ENCODE data around the gene AKR1E2.
"Not testable (repeated sequence)": the region's sequence is repeated elsewhere in the genome, so short reads cannot be mapped to it uniquely, and the experiment has no call there.

Gene AKR1E2

DNA sequence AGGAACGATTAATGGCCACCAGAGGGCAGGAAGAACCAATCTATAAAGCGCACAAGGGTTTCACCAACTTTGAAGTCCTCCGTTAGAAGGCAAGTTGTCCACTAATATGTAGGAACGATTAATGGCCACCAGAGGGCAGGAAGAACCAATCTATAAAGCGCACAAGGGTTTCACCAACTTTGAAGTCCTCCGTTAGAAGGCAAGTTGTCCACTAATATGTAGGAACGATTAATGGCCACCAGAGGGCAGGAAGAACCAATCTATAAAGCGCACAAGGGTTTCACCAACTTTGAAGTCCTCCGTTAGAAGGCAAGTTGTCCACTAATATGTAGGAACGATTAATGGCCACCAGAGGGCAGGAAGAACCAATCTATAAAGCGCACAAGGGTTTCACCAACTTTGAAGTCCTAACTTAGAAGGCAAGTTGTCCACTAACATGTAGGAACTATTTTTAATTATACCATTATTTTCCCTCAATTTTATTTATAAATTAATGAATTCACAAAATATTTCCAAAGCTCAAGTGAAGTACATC is 10.3 kb upstream of the AKR1E2 start:
- not testable (repeated sequence) for DNase-seq

DNA sequence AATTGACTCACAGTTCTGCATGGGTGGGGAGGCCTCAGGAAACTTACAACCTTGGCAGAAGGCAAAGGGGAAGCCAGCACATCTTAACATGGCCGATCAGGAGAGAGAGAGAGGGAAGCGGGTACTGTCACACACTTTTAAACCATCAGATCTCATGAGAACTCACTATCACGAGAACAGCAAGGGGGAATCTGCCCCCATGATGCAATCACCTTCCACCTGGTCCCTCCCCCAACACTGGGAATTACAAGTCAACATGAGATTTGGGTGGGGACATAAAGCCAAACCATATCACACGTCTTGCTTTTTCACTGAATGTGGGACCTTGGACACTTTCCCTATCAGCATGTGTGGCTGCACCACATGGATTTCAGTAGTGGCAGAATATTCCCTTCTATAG is 9.0 kb upstream of the AKR1E2 start:
- DNase-seq, result no peak

DNA sequence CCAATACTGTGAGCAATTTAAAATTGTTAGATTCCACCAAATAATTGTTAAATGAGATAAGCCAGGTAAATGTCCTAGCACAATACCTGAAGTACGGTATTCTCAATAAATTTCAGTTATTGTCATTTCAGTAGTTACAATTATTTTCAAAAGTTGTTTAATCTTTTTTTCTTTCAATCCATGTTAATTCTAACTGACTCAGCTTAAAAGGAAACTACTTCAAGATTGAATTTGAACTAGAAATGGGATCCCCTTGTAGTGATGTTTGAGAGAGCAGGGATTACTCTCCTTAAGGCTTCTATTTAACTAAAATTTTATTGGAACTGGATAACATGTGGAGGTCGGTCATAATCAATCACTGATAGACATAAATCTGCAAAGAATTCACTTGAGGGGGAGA is 6.9 kb upstream of the AKR1E2 start:
- no peak for DNase-seq

DNA sequence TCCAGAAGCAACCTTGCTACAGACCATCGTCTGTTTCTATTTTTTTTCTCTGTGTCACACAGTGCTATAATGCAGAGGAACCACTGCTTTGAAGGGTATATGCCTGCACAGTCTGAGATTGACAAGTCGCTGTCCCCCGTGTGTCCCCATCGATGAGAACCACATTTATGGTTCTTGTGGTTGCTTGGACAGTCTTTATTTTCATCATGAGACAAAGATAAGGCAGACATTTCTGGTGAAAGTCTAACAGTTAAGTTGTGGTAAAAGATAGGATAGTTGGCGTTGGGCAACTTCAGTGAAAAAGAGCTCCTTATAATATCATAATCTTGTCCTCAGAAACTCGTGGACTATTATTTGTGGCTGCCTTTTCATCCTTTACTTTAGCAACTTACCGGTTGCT is 6.3 kb upstream of the AKR1E2 start:
- DNase-seq, result no peak

DNA sequence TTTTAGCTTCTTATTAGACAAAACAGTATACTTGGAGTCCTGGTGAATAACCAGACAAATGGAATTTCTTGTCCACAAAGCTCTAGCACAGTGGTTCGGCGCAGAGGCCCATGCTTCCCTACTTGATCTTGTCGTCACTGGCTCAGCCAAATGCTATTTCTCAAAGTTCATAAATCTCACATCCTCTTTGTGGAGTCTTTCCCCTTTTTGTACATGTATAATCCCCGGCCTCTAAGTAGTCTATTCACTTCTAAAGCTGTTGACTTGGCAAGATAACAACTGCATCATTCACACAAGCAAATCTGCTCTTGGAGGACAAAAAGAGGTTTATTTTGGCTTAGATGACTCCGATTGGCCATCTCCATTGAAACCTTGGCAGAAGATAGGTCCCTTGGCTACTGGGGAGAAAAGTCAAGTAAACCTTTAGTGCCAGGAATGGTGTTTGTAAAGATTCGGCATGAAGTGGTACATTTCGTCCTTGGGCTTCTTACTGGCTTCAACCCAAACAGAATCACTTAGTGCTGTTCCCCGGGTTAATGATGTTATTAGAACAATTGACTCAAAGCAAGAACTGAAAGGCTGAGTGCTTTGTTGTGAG is 5.1 kb upstream of the AKR1E2 start:
- no peak for DNase-seq

DNA sequence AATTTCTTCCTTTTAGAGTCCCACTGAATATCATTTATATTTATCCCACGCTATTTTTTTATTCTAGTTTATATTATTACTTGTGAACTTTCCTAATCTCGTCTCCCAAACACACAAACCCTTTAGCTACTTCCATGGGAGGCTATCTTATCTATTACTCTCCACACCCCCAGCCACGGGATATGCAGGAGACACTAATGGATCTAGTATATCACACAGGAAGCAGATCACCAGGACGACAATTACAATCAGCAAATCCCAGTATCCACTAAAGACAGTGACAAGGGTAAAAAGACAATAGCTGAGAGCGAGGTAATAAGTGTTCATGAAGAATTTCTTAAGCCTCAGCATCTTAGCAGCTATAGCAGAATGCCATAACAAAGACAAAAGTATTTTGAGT is 3.8 kb upstream of the AKR1E2 start:
- DNase-seq, result no peak

DNA sequence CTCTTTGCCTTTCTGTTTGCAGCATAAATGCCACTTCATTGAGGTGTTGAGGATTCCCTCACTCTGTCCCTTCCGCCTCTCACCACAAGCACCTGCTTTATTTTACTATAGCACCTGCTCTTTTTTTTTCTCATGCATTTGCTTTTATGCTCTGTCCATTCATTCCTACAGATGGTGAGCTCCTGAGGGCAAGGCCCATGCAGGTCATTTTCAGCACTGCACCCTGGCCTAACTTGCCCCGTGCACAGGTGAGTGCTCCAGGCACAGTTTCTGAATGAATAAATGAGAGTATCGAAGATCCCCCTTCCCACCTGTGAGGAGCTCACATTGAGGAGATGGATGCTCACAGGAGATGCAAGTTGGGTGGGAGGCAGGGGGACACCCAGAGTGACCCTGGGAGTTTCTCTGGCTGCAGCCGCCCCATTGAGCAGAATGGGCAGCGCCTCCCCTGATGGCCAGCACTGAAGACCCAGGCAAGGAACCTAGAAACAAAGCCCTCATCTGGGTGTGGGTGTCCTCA is 1.2 kb upstream of the AKR1E2 start:
- no peak for DNase-seq

DNA sequence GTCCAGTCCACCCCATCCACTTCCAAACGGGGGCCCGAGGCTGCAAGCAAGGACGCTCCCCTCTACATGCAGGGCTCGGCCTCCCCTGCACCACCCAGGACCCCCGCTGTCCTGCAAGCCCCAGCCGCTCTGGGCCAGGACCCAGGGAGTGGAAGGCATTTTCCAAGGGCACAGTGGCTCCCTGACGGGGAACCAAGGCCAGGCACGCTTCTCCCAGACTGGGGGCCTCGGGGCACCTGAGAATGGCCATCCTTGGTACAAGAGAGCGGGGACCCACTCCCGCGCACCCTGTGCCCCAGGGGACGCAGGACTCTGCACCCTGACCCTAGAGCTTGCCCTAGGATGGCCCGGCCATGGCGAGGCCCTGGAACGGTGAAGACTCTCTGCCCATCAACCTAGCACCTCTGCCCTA is 545 bp upstream of the AKR1E2 start:
- no peak for DNase-seq

DNA sequence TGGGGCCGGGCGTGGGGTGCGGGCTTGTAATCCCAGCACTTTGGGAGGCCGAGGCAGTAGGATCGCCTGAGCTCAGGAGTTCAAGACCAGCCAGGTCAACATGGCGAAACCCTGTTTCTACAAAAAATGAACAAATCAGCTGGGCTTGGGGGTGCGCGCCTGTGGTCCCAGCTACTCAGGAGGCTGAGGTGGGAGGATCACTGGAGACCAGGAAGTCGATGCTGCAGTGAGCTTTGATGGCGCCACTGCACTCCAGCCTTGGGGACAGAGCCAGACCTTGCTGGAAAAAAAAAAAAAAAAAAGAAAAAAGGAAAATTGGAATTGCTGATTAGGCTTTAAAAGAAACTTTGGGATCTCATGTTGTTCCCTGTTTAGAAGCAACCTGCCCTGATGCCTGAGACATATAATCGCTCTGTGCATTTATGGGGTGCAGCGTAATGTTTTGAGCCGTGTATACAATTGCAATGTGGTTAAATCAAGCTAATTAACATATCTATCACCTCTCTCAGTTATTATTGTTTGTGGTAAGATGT is 851 bp downstream of the AKR1E2 start:
- DNase-seq, result no peak

DNA sequence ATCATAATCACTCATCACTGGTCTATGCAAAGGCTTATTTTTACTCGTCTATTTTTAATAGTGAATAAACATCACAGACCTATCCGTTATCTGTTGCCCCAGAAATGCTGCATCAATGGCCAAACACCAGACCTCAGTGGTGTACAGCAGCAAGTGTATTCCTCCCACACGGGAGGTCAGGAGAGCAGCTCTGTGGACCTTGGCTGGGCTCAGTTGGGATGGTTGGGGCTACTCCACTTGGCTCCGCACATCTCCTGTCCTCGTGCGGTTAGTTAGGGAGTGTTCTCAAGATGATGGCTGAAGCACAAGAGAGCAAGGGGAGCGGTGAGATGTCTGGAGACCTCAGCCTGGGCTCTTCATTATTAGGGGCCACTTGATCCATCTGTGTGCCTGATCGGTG is 2.0 kb downstream of the AKR1E2 start:
- DNase-seq, result no peak

DNA sequence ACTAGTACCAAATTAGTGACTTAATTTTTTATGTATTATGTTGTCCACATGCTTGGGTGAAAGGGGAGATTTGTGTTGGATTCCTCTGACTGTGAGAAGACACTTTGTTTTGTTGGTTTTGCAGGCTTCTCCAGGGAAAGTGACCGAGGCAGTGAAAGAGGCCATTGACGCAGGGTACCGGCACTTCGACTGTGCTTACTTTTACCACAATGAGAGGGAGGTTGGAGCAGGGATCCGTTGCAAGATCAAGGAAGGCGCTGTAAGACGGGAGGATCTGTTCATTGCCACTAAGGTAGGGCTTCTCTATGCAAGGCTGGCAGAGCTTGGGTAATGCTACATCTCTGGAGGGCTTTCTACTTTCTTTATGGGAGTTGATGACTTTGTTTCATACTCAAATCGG is 4.5 kb downstream of the AKR1E2 start:
- DNase-seq, result no peak

DNA sequence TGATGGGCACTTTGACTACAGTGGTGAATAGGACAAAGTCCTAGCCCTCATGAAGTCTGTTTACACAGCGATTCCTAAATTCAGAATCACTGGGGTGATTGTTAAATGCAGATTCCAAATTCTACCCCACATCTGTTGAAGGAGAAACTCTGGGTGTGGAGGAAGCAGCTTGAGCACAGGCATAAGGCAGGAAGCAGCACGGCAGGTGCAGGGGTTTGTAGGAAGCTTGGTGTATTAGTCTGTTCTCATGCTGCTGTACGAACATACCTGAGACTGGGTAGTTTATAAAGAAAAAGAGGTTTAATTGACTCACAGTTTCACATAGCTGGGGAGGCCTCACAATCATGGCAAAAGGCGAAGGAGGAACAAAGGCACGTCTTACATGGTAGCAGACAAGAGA is 5.1 kb downstream of the AKR1E2 start:
- no peak for DNase-seq

DNA sequence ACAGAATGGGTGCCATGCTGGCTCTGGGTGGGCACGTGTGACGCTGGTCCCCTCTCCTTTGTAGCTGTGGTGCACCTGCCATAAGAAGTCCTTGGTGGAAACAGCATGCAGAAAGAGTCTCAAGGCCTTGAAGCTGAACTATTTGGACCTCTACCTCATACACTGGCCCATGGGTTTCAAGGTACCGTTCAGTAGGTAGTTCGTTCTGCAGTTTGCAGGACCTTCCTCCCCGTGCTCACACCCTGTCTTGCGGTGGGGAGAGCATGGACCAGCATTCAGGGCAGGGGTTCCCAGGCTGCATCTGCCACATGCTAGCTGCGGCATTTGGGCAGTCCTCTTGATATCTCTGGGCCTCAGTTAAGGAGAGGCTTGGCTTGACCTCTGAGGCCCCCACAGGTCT is 7.3 kb downstream of the AKR1E2 start:
- no peak for DNase-seq

DNA sequence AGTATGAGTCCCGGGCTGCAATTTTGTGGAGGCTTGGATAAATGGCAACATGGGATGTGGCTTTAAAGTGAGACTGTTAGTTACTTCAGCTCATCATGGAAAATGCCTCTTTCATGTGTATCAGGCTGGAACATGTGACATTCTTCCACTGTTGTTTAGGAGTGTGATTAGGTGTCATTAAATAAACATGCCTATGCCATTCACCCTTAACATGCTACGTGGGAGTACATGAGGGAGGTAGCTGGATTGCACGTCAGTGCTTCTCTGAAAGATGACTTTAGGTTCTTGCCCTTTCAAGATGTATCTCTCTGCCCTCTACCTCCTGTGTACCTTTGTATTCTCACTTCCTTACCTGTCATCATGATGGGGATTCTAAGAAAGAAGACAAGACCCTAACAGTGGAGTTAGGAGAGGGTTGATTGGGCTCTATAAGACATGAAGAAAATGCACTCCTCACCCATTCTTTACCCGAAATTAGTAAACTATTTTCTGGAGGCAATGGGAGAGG is 8.9 kb downstream of the AKR1E2 start:
- DNase-seq, result no peak

DNA sequence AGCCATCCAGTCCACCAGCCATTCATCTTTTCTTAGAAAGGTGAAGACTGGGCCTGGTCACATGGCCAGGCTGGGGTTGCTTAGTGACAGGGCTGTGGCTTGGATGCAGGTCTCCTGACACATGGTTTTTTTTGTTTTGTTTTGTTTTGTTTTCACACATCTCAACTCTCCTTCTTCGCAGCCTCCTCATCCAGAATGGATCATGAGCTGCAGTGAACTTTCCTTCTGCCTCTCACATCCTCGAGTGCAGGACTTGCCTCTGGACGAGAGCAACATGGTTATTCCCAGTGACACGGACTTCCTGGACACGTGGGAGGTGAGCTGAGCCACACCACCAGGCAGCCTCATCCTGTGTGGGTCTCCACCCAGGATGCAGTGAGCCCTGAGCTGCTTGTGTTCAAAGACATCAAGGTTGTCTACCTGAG is 9.5 kb downstream of the AKR1E2 start:
- DNase-seq, result no peak

DNA sequence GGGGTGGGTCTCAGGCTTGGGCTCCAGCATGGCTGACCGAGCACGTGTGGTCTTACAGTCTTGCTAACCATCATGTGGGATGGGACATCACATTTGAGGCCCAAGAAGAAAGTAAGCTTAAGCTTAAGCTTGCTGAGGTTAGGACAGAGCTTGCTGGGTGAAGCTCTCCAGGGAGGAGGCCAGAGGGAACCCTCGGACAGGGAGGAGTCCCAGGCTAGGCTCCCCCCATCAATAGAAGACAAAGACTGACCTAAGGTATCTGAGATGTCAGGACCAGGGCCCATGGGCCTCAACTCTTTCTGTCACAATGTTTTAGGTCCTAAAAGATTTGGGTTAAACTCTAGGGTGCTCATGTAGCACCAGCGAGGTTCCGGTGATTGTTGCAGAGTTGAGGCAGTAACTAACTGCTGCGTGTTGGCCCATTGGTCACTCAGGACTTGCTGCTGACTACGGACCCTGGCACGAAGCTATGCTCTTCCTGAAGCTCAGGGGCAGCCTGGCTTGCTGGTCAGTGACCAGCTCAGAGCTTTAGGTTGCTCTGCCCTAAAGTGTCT is 10.5 kb downstream of the AKR1E2 start:
- DNase-seq, result no peak

DNA sequence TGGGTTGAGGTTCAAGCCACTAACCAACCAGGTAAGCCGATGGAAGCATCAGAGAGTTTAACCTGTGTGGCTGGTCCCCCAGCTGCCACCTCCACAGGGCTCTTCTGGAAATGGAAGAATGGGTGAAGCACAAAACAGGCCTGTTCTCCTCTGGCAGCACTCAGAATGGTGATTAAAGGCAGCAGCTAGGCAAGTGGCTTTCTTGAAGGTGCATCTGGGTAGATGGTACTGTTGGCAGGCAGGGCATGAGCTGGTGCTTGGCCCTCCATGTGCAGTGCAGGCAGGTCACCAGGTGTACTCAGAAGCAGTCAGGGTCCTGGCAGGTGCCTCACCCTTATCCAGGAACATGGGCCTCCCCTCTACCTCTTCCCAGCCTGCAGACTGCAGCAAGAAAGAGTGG is 11.5 kb downstream of the AKR1E2 start:
- DNase-seq, result no peak

DNA sequence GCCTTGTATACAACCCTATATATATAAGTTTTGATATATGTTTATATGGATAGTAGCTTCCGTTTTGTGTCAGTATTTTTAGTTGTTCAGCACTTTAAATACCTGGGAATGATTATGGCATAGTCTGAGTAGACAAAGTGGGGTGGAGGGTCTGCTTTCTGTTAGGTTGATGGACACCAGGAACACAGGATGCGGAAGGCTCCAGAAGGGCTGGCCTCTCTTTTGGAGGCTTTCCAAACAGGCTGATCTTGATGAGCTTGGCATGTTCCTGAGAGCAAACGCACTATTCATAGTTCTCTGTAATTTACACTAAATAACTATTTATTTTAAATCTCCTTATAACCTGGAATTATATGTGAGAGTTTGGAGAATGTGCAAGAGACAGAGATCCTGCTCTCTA is 12.7 kb downstream of the AKR1E2 start:
- no peak for DNase-seq

DNA sequence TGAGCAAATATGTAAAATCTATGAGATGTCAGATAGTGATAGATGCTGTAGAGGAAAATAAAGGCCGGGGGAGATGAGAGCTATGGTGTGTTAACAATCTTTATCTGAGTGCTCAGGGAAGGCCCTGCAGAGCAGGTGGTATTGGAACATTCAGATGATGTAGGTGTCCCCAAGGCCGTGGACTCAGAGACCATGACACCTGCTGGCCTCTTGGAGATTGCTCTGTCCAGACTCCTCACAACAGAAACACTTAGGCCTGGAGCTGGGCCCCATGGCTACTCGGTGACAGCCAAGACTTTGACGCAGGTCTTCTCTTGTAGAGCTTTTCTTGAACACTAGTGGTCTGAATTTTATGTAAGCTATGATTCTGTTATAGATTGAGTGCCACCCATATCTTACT is 13.3 kb downstream of the AKR1E2 start:
- DNase-seq, result no peak

DNA sequence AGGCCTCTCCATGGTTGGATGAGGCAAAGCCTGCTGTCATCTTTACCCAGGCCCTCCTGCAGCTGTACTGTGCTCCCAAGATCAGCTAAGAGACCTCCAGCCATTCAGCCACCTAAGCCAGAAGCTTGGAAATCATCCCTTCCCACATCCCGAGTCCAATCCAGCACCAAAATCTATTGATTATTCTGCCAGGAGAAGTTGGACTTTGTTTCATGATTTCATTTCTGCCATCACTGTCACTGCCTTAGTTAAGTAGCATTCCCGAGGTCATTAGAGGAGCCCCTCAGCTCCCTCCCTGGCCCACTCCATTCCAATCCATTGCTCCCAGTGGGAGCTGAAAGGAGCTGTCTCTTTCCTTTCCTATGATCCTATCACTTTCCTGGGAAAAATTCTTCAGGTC is 14.1 kb downstream of the AKR1E2 start:
- no peak for DNase-seq

DNA sequence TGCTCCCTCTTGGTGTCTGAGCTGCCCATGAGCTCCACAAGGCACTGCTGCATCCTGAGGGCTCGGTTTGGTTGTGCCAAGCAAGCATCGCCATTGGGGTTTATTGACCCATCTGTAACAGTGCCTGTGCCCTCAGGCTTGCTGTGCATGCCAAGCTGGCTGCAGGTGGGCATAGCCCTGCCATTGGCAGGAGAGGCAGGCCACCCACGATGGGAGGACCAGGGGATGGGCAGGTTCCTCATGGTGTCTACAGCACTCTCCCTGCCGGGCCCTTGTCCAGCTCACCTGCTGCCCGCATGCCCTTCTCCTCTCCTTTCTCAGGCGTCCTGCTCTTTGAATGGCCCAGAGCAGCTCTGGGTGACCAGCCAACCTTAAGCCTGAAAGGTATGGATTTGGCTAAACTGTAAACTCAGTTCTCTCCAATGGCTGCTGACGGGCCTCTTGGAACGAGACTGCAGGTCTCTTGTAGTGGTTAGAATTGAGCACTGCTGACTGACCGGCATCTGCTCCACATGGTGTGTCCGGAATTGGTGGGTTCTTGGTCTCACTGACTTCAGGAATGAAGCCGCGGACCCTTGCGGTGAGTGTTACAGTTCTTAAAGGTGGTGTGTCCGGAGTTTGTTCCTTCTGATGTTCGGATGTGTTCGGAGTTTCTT is 17.6 kb downstream of the AKR1E2 start:
- DNase-seq, result no peak

DNA sequence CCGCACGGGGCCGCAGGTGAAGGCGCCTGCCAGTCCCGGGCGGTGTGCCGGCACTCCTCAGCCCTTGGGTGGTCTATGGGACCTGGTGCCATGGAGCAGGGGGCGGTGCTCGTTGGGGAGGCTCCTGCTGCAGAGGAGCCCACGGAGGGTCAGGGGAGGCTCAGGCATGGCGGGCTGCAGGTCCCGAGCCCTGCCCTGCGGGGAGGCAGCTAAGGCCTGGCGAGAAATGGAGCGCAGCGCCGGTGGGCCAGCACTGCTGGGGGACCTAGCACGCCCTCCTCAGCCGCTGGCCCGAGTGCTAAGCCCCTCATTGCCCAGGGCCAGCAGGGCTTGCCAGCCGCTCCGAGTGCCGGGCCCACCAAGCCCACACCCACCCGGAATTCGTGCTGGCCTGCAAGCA is 18.9 kb downstream of the AKR1E2 start:
- no peak for DNase-seq

DNA sequence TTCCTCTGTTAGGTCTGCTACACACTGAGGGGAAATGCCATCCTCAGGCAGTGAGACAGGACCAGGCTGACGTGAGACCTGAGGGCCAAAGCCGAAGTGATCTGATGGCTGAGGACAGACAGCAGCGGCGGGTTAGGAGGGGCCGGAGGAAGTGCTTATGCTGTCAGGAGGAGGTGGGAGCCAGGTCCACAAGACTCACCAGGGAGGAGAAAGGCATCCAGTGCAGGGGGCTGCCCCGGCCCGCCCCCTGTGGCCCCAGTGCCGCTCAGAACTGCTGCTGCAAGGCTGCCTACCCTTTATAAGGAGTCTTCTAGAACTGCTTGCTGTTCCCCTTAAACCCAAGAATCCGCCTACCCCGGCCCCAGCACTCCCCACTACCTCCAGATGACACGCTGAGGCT is 19.8 kb downstream of the AKR1E2 start:
- DNase-seq, result no peak

DNA sequence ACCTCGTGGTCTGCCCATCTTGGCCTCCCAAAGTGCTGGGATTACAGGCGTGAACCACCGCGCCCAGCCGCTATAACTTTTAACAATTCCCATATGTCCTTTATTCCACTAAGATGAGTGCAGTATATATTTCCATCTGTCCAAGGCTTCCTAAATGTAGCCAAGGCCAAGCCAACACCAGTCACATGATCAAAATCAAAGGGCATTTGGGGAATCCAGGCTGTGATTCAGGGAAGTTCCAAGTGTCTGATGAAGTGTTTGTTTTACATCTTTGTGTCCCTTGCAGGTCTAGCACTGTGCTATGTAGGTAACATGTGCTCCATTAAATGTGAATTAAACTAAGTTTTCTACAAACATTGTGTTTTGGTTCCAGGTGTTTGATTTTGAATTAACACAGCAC is 20.8 kb downstream of the AKR1E2 start:
- DNase-seq, result no peak

Data from NCI-H82 (cell line).